ENCODE measurements around the gene SHISA9.

The SHISA9 gene

GRCh38 chr16:13062219-13062618 lies 160.8 kb downstream of the SHISA9 start:
- TF ChIP-seq, protein P1, sequence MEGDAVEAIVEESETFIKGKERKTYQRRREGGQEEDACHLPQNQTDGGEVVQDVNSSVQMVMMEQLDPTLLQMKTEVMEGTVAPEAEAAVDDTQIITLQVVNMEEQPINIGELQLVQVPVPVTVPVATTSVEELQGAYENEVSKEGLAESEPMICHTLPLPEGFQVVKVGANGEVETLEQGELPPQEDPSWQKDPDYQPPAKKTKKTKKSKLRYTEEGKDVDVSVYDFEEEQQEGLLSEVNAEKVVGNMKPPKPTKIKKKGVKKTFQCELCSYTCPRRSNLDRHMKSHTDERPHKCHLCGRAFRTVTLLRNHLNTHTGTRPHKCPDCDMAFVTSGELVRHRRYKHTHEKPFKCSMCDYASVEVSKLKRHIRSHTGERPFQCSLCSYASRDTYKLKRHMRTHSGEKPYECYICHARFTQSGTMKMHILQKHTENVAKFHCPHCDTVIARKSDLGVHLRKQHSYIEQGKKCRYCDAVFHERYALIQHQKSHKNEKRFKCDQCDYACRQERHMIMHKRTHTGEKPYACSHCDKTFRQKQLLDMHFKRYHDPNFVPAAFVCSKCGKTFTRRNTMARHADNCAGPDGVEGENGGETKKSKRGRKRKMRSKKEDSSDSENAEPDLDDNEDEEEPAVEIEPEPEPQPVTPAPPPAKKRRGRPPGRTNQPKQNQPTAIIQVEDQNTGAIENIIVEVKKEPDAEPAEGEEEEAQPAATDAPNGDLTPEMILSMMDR (IDR thresholded peaks at IDR 0.05; ENCODE audit: insufficient read depth, low read length, poor library complexity, severe bottlenecking): no peak

DNA sequence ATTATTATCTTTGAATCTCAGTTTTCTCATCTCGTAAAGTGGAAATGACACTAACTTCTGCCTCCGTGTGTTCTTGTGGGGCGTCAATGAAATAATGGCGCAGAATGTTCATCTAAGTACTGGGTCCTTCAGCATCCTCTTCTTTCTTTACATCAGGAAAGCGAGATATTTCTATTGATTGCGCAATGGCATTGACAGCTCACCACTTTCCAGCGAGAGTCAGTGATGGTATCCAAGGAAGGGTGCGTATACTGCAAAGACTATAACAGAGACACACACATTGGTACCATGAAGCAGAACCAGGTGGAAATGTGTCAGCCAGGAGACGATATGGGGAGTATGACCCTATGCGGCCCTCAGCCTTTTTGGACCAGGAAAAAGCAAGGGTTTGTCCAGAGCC lies 162.1 kb downstream of the SHISA9 start:
- no peak for DNase-seq (ENCODE audit: extremely low read depth, insufficient read length)
- no peaks in the 10 kb centered on the region for H3K27me3 ChIP-seq (replicated peaks; ENCODE audit: control insufficient read depth, insufficient read depth, low read length)
- no peaks in the 10 kb centered on the region for H3K36me3 ChIP-seq (ENCODE audit: control insufficient read depth, insufficient read depth, low read length)
- TF ChIP-seq, protein P1 (IDR thresholded peaks at IDR 0.05; ENCODE audit: insufficient read depth, low read length, poor library complexity, severe bottlenecking): no peak
- no peak overlapping the region for H3K4me3 ChIP-seq (replicated peaks; ENCODE audit: low read depth, low read length)

More at GRCh38 chr16:13062219-13062618, 160.8 kb downstream of the SHISA9 start:
- Histone ChIP-seq H3K27me3 (replicated peaks; ENCODE audit: control insufficient read depth, insufficient read depth, low read length) (no peaks in the 10 kb centered on the region), H3K36me3 (ENCODE audit: control insufficient read depth, insufficient read depth, low read length) (no peaks in the 10 kb centered on the region), H3K4me3 (replicated peaks; ENCODE audit: low read depth, low read length) (no peak overlapping the region)
- no peak for DNase-seq (ENCODE audit: extremely low read depth, insufficient read length)

- Histone ChIP-seq H3K27me3 (replicated peaks; ENCODE audit: control insufficient read depth, insufficient read depth, low read length) (no peaks in the 10 kb centered on the region), H3K36me3 (ENCODE audit: control insufficient read depth, insufficient read depth, low read length) (no peaks in the 10 kb centered on the region), H3K4me3 (replicated peaks; ENCODE audit: low read depth, low read length) (no peak overlapping the region)
- TF ChIP-seq, protein P1 (IDR thresholded peaks at IDR 0.05; ENCODE audit: insufficient read depth, low read length, poor library complexity, severe bottlenecking): no peak
- DNase-seq (ENCODE audit: extremely low read depth, insufficient read length): no peak
Observed at GRCh38 chr16:13064821-13065220, 163.4 kb downstream of the SHISA9 start.

GRCh38 chr16:13067648-13068047 lies 166.2 kb downstream of the SHISA9 start:
- TF ChIP-seq, protein P1 (IDR thresholded peaks at IDR 0.05; ENCODE audit: insufficient read depth, low read length, poor library complexity, severe bottlenecking): no peak

DNA sequence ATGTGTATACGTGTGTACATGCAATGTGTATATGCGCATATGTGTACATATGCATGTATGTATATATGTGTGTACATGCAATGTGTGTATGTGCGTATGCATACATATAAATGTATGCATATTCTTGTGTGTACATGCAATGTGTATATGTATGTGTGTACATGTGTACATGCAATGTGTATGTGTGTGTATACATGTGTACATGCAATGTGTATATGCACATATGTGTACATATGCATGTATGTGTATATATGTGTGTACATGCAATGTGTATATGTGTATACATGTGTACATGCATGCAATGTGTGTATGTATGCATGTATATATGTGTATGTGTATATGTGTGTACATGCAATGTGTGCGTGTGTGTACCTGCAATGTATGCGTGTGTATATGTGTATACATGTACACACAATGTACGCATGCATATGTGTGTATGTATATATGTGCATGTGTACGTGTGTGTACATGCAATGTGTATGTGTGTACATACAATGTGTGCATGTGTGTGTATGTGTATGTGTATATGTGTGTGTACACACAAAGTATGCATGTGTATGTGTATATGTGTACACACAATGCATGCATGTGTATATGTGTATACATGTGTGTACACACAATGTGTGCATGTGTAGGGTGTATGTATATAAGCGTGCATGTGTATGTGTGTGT lies 167.7 kb downstream of the SHISA9 start:
- no peak overlapping the region for H3K4me3 ChIP-seq (replicated peaks; ENCODE audit: low read depth, low read length)
- H3K27me3 ChIP-seq (replicated peaks; ENCODE audit: control insufficient read depth, insufficient read depth, low read length): no peaks in the 10 kb centered on the region; the same call in 1 of the 2 replicates
- no peaks in the 10 kb centered on the region for H3K36me3 ChIP-seq (ENCODE audit: control insufficient read depth, insufficient read depth, low read length)
- TF ChIP-seq, protein P1 (IDR thresholded peaks at IDR 0.05; ENCODE audit: insufficient read depth, low read length, poor library complexity, severe bottlenecking): no peak
- no peak for DNase-seq (ENCODE audit: extremely low read depth, insufficient read length)

More at GRCh38 chr16:13067648-13068047, 166.2 kb downstream of the SHISA9 start:
- Histone ChIP-seq H3K27me3 (replicated peaks; ENCODE audit: control insufficient read depth, insufficient read depth, low read length) (no peaks in the 10 kb centered on the region; the same call in 1 of the 2 replicates), H3K4me3 (replicated peaks; ENCODE audit: low read depth, low read length) (no peak overlapping the region), H3K36me3 (ENCODE audit: control insufficient read depth, insufficient read depth, low read length) (no peaks in the 10 kb centered on the region)
- no peak for DNase-seq (ENCODE audit: extremely low read depth, insufficient read length)

All from GM06990 (cell line).